ENCODE results near the gene ARFGEF2. TPM values are rescaled to one million over a fixed set of nuclear protein-coding genes. Genes with fewer than 3 reads are reported as not detected.

The ARFGEF2 gene
- total and polyA plus RNA-seq, 12 donors: 6.2 to 50.0 (median 41.8) TPM

- H3K27ac ChIP-seq: no peak overlapping the region
- WGBS, 2 donors: 87 to 90% methylated on average over 7 of the region's 7 CpGs
- H3K9me3 ChIP-seq: no peaks in the 10 kb centered on the region
- peaks cover 0 to 20% (median 0%) of the 10 kb centered on the region in 9 donors for H3K4me1 ChIP-seq
- peaks cover 0 to 80% (median 31%) of the 10 kb centered on the region in 9 donors for H3K36me3 ChIP-seq
- no peaks in the 10 kb centered on the region for H3K27me3 ChIP-seq
- ATAC-seq (peak in 1 of 8 donors; percentile 23), DNase-seq (no peak)
- TF ChIP-seq, protein P1, sequence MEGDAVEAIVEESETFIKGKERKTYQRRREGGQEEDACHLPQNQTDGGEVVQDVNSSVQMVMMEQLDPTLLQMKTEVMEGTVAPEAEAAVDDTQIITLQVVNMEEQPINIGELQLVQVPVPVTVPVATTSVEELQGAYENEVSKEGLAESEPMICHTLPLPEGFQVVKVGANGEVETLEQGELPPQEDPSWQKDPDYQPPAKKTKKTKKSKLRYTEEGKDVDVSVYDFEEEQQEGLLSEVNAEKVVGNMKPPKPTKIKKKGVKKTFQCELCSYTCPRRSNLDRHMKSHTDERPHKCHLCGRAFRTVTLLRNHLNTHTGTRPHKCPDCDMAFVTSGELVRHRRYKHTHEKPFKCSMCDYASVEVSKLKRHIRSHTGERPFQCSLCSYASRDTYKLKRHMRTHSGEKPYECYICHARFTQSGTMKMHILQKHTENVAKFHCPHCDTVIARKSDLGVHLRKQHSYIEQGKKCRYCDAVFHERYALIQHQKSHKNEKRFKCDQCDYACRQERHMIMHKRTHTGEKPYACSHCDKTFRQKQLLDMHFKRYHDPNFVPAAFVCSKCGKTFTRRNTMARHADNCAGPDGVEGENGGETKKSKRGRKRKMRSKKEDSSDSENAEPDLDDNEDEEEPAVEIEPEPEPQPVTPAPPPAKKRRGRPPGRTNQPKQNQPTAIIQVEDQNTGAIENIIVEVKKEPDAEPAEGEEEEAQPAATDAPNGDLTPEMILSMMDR (IDR thresholded peaks at IDR 0.05): no peak
- intact Hi-C loops (cut with DNase I): no loop called here
- H3K4me3 ChIP-seq: no peak overlapping the region
These were observed 112.7 kb downstream of the ARFGEF2 start for GRCh38 chr20:49034070-49034732.

- H3K27ac ChIP-seq: peak overlapping the region in 1 of 10 donors; percentile 39
- H3K9me3 ChIP-seq: no peaks in the 10 kb centered on the region
- ATAC-seq: no peak
- H3K4me1 ChIP-seq: peaks cover 0 to 20% (median 0%) of the 10 kb centered on the region in 9 donors
- 79 to 88% methylated on average over 3 of the region's 3 CpGs for WGBS, 2 donors
- TF ChIP-seq, protein P1 (IDR thresholded peaks at IDR 0.05): no peak
- DNase-seq: no peak
- no peaks in the 10 kb centered on the region for H3K27me3 ChIP-seq
- no peak overlapping the region for H3K4me3 ChIP-seq
- intact Hi-C loops (cut with DNase I): no loop called here
- H3K36me3 ChIP-seq: peaks cover 0 to 44% (median 14%) of the 10 kb centered on the region in 9 donors
These were observed 116.5 kb downstream of the ARFGEF2 start for GRCh38 chr20:49037962-49038387.

- intact Hi-C loops (cut with DNase I): no loop called here
- 96% methylated on average over 5 of the region's 5 CpGs for WGBS, 2 donors
- Histone ChIP-seq H3K4me1 (peaks cover 0 to 22% (median 0%) of the 10 kb centered on the region in 9 donors), H3K27ac (no peak overlapping the region), H3K27me3 (no peaks in the 10 kb centered on the region), H3K36me3 (peaks cover 0 to 25% (median 0%) of the 10 kb centered on the region in 9 donors), H3K9me3 (no peaks in the 10 kb centered on the region), H3K4me3 (no peak overlapping the region)
- DNase-seq (no peak), ATAC-seq (no peak)
- TF ChIP-seq, protein P1 (IDR thresholded peaks at IDR 0.05): no peak
These were observed 118.3 kb downstream of the ARFGEF2 start for GRCh38 chr20:49039854-49040253.

DNA sequence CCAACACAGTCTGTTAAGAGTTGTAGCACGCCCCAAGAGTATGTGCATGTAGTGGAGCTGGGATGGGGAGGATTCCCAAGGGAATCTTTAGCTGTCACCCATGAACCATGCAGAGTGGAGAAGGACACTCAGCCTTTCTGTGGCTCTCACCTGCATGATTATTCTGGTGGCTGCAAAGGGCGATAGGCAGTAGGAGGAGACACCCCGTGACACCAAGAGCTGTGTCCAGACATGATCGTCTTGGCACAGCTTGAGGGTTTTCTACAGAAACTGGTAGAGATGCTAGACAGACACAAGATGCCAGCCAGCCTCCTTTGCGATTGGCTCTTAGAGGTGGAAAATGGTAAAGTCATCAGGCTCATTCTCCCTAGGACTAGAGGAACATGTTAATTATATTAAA lies 121.5 kb downstream of the ARFGEF2 start:
- DNase-seq (no peak), ATAC-seq (no peak)
- H3K4me1 ChIP-seq: peaks cover 0 to 37% (median 16%) of the 10 kb centered on the region in 9 donors
- H3K36me3 ChIP-seq: peaks cover 0 to 4% (median 0%) of the 10 kb centered on the region in 9 donors
- TF ChIP-seq, protein P1 (IDR thresholded peaks at IDR 0.05): no peak
- no peaks in the 10 kb centered on the region for H3K9me3 ChIP-seq
- intact Hi-C loops (cut with DNase I): no loop called here
- H3K27ac ChIP-seq: no peak overlapping the region
- H3K27me3 ChIP-seq: no peaks in the 10 kb centered on the region
- WGBS, 2 donors: 94 to 95% methylated on average over 5 of the region's 5 CpGs
- H3K4me3 ChIP-seq: no peak overlapping the region
